Effector memory CD8-positive, alpha-beta T cell (primary cell): ENCODE measurements around the gene DISC1.

Source experiments
- ATAC-seq: fragments of 150-1000 bp; cut with Tn5 transposase; replicated peaks from 2 replicates; pipeline ENCODE4 v1.10.0; 2021; ENCODE audit warnings: mild to moderate bottlenecking, moderate library complexity
- DNase-seq, 3 experiments: peaks; one replicate each; pipeline ENCODE4 v3.0.0; 2021
- H3K27ac Mint-ChIP-seq, 2 donors: one replicate each; pipeline ENCODE4 v1.8.0; 2022; ENCODE audit warnings: mild to moderate bottlenecking in 2 of 2, mixed read lengths in 2 of 2, moderate library complexity in 2 of 2
- H3K27me3 Mint-ChIP-seq, 2 donors: one replicate each; pipeline ENCODE4 v1.8.0; 2022; ENCODE audit warnings: mixed read lengths in 2 of 2
- H3K36me3 Mint-ChIP-seq: one replicate; pipeline ENCODE4 v1.8.0; 2022; ENCODE audit warnings: mild to moderate bottlenecking, moderate library complexity, mixed read lengths; ENCODE audit not compliant: insufficient read depth
- H3K4me1 Mint-ChIP-seq, 2 donors: one replicate each; pipeline ENCODE4 v1.8.0; 2022; ENCODE audit warnings: low read depth in 2 of 2, mixed read lengths in 2 of 2
- H3K4me3 Mint-ChIP-seq, 2 donors: one replicate each; pipeline ENCODE4 v1.8.0; 2022; ENCODE audit warnings: mild to moderate bottlenecking in 2 of 2, mixed read lengths in 2 of 2, moderate library complexity in 2 of 2
- H3K9me3 Mint-ChIP-seq, 2 donors: one replicate each; pipeline ENCODE4 v1.8.0; 2022; ENCODE audit warnings: mixed read lengths in 2 of 2

The DISC1 gene

DNA sequence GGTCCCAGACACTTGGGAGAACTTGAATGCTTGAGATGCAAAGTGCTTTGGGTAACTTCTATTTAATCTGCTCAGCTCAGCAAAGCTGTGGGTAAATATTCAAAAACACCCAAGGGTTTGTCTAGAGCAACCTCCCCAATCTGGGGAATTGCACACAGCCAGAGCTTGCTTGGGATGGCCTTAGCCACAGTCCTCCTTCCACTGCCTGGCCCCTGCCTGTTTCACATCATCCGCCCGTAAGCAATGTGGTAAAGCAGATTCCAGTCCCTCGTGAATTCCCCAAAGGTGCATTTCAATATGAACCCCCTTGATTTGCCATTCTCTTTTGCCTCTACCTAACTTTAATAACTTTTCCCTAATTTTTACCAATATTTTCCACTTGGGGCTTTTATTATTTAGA is 418.1 kb downstream of the DISC1 start:
- ATAC-seq (no peak), DNase-seq (no peak)
- H3K27me3 Mint-ChIP-seq, result peaks cover 11 to 21% of the 10 kb centered on the region in 2 donors
- no peaks in the 10 kb centered on the region for H3K4me1 Mint-ChIP-seq
- no peak overlapping the region for H3K27ac Mint-ChIP-seq
- H3K36me3 Mint-ChIP-seq, result peaks cover 2% of the 10 kb centered on the region
- no peaks in the 10 kb centered on the region for H3K9me3 Mint-ChIP-seq
- H3K4me3 Mint-ChIP-seq, result no peak overlapping the region

GRCh38 chr1:232045139-232045994 is 418.8 kb downstream of the DISC1 start:
- Mint-ChIP-seq H3K27me3 (peaks cover 11 to 21% of the 10 kb centered on the region in 2 donors), H3K4me3 (no peak overlapping the region), H3K36me3 (peaks cover 2% of the 10 kb centered on the region), H3K4me1 (no peaks in the 10 kb centered on the region), H3K27ac (no peak overlapping the region), H3K9me3 (no peaks in the 10 kb centered on the region)
- ATAC-seq (no peak), DNase-seq (no peak)

- DNase-seq, result no peak
- Mint-ChIP-seq H3K27ac (no peak overlapping the region), H3K36me3 (no peaks in the 10 kb centered on the region), H3K4me3 (no peak overlapping the region), H3K9me3 (no peaks in the 10 kb centered on the region), H3K27me3 (peaks cover 11 to 27% of the 10 kb centered on the region in 2 donors), H3K4me1 (no peaks in the 10 kb centered on the region)
- no peak for ATAC-seq
Observed at GRCh38 chr1:232046451-232047306, 420.1 kb downstream of the DISC1 start.

DNA sequence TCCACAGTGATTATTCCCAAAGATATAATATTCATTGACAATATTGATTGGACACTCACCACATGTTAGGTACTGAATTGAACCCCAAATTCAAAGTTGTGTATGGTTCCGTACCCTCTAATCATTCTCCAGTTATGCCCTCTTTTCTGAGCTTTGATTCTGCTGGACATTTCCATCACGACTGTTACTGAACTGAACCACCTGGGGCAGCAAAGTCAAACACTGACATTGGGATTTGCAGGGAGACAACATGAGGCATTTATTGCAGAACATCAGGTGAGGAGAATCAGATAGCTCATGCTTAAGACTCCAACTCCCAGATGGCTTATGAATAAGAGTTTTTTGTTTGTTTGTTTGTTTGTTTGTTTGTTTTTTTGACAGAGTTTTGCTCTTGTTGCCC is 420.9 kb downstream of the DISC1 start:
- ATAC-seq, result no peak
- Mint-ChIP-seq H3K27me3 (peaks cover 11 to 27% of the 10 kb centered on the region in 2 donors), H3K4me1 (no peaks in the 10 kb centered on the region), H3K4me3 (no peak overlapping the region), H3K9me3 (no peaks in the 10 kb centered on the region), H3K27ac (no peak overlapping the region), H3K36me3 (no peaks in the 10 kb centered on the region)
- no peak for DNase-seq

GRCh38 chr1:232048481-232048880 is 421.9 kb downstream of the DISC1 start:
- no peak overlapping the region for H3K4me3 Mint-ChIP-seq
- H3K4me1 Mint-ChIP-seq, result no peaks in the 10 kb centered on the region
- H3K27me3 Mint-ChIP-seq, result peaks cover 11 to 27% of the 10 kb centered on the region in 2 donors
- no peaks in the 10 kb centered on the region for H3K36me3 Mint-ChIP-seq
- ATAC-seq (no peak), DNase-seq (no peak)
- H3K27ac Mint-ChIP-seq, result no peak overlapping the region
- no peaks in the 10 kb centered on the region for H3K9me3 Mint-ChIP-seq

DNA sequence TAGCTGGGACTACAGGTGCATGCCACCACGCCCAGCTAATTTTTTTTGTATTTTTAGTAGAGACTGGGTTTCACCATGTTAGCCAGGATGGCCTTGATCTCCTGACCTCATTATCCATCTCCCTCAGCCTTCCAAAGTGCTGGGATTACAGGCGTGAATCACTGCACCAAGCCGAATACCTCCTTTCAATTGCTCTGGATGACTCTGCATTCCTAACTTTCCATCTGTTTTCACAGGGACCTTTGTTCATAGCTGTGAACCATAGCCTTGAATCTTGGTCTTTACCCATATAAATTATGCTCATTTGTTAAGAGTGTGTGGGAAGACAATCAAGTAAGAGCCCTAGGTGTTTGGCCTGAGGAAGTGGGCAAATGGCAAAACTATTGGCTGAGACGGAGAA is 422.7 kb downstream of the DISC1 start:
- DNase-seq (no peak), ATAC-seq (no peak)
- Mint-ChIP-seq H3K27me3 (peaks cover 11 to 27% of the 10 kb centered on the region in 2 donors), H3K4me1 (no peaks in the 10 kb centered on the region), H3K36me3 (no peaks in the 10 kb centered on the region), H3K4me3 (no peak overlapping the region), H3K9me3 (no peaks in the 10 kb centered on the region), H3K27ac (no peak overlapping the region)

GRCh38 chr1:232057217-232057895 is 430.8 kb downstream of the DISC1 start:
- DNase-seq (no peak), ATAC-seq (no peak)
- Mint-ChIP-seq H3K27me3 (peaks cover 9 to 10% of the 10 kb centered on the region in 2 donors), H3K4me1 (no peaks in the 10 kb centered on the region), H3K4me3 (no peak overlapping the region), H3K27ac (no peak overlapping the region), H3K9me3 (no peaks in the 10 kb centered on the region), H3K36me3 (no peaks in the 10 kb centered on the region)

- H3K27me3 Mint-ChIP-seq, result peaks cover 14% of the 10 kb centered on the region in 2 donors
- DNase-seq, result no peak
- ATAC-seq, result no peak
- H3K4me3 Mint-ChIP-seq, result no peak overlapping the region
- H3K36me3 Mint-ChIP-seq, result no peaks in the 10 kb centered on the region
- H3K27ac Mint-ChIP-seq, result no peak overlapping the region
- no peaks in the 10 kb centered on the region for H3K9me3 Mint-ChIP-seq
- H3K4me1 Mint-ChIP-seq, result no peaks in the 10 kb centered on the region
Observed at GRCh38 chr1:232057896-232058274, 431.3 kb downstream of the DISC1 start.

- ATAC-seq (no peak), DNase-seq (no peak)
- H3K27me3 Mint-ChIP-seq, result peaks cover 15 to 17% of the 10 kb centered on the region in 2 donors
- no peaks in the 10 kb centered on the region for H3K4me1 Mint-ChIP-seq
- no peaks in the 10 kb centered on the region for H3K9me3 Mint-ChIP-seq
- H3K36me3 Mint-ChIP-seq, result no peaks in the 10 kb centered on the region
- H3K27ac Mint-ChIP-seq, result no peak overlapping the region
- no peak overlapping the region for H3K4me3 Mint-ChIP-seq
Observed at GRCh38 chr1:232059726-232060374, 433.3 kb downstream of the DISC1 start.

DNA sequence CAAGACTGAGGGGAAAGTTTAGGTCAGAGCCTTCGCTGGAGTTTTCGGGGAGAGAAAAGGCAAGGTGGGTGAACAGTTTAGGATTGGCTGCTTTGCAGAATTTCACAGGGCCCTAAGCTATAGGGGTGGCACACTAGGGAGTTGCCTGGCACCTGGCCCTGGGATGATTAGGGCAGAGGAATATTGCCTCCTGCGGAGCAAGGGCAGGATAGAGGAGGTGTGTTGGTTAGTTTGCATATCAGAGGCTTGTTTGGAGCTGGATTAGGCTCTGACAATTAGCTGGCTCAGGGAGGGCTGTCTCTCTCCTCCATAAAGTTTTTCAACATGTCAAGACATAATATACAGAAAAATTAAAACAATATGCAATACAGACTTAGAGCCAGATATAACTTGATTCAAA is 436.4 kb downstream of the DISC1 start:
- H3K36me3 Mint-ChIP-seq, result no peaks in the 10 kb centered on the region
- H3K4me1 Mint-ChIP-seq, result no peaks in the 10 kb centered on the region
- no peaks in the 10 kb centered on the region for H3K9me3 Mint-ChIP-seq
- DNase-seq, result no peak
- ATAC-seq, result no peak
- H3K4me3 Mint-ChIP-seq, result no peak overlapping the region
- no peak overlapping the region for H3K27ac Mint-ChIP-seq
- H3K27me3 Mint-ChIP-seq, result peaks cover 10 to 17% of the 10 kb centered on the region in 2 donors

DNA sequence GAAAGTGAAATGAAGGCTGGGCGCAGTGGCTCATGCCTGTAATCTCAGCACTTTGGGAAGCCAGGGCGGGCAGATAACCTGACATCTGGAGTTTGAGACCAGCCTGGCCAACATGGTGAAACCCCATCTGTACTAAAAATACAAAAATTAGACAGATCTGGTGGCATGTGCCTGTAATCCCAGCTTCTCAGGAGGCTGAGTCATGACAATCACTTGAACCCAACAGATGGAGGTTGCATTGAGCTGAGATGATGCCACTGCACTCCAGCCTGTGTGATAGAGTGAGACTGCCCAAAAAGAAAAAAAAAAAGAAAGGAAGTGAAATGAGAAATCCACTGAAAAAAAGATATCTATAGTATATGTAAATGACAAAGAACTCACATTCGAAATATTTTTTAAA is 439.9 kb downstream of the DISC1 start:
- H3K4me3 Mint-ChIP-seq, result no peak overlapping the region
- no peaks in the 10 kb centered on the region for H3K9me3 Mint-ChIP-seq
- DNase-seq, result no peak
- H3K4me1 Mint-ChIP-seq, result no peaks in the 10 kb centered on the region
- peaks cover 5 to 23% of the 10 kb centered on the region in 2 donors for H3K27me3 Mint-ChIP-seq
- H3K27ac Mint-ChIP-seq, result no peak overlapping the region
- no peaks in the 10 kb centered on the region for H3K36me3 Mint-ChIP-seq
- ATAC-seq, result no peak

DNA sequence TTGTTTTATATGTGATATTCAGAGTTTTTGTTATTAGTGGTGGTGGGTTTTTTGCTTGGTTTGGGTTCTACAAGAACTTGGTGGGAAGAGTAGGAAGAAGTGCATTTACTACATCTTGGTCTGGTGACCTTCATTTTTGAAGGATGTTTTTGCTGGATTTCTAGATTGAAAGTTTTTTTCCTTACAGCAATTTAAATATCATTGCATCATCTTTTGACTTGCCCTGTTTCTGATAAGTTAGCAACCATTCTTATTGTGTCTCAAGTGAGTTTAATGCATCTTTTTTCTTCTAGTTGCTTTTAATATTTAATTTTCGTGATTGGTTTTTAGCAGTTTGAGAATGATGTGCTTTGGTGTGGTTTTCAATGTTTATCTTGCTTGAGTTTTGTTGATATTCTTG is 447.7 kb downstream of the DISC1 start:
- H3K9me3 Mint-ChIP-seq, result no peaks in the 10 kb centered on the region
- H3K27ac Mint-ChIP-seq, result no peak overlapping the region
- ATAC-seq, result no peak
- no peaks in the 10 kb centered on the region for H3K36me3 Mint-ChIP-seq
- H3K4me3 Mint-ChIP-seq, result no peak overlapping the region
- H3K4me1 Mint-ChIP-seq, result no peaks in the 10 kb centered on the region
- H3K27me3 Mint-ChIP-seq, result peaks cover 40 to 55% of the 10 kb centered on the region in 2 donors
- DNase-seq, result no peak

GRCh38 chr1:232077809-232078208 is 451.2 kb downstream of the DISC1 start:
- H3K36me3 Mint-ChIP-seq, result no peaks in the 10 kb centered on the region
- H3K27ac Mint-ChIP-seq, result no peak overlapping the region
- no peak for DNase-seq
- no peaks in the 10 kb centered on the region for H3K9me3 Mint-ChIP-seq
- no peaks in the 10 kb centered on the region for H3K4me1 Mint-ChIP-seq
- H3K4me3 Mint-ChIP-seq, result no peak overlapping the region
- peaks cover 44 to 56% of the 10 kb centered on the region in 2 donors for H3K27me3 Mint-ChIP-seq
- ATAC-seq, result no peak
